Measurements from ENCODE around the gene LDB2. TPM values are rescaled to one million over a fixed set of nuclear protein-coding genes. Genes with fewer than 3 reads are reported as not detected.

Gene LDB2
- total RNA-seq, 1 donor from 2014 or later = 4.9 TPM

DNA sequence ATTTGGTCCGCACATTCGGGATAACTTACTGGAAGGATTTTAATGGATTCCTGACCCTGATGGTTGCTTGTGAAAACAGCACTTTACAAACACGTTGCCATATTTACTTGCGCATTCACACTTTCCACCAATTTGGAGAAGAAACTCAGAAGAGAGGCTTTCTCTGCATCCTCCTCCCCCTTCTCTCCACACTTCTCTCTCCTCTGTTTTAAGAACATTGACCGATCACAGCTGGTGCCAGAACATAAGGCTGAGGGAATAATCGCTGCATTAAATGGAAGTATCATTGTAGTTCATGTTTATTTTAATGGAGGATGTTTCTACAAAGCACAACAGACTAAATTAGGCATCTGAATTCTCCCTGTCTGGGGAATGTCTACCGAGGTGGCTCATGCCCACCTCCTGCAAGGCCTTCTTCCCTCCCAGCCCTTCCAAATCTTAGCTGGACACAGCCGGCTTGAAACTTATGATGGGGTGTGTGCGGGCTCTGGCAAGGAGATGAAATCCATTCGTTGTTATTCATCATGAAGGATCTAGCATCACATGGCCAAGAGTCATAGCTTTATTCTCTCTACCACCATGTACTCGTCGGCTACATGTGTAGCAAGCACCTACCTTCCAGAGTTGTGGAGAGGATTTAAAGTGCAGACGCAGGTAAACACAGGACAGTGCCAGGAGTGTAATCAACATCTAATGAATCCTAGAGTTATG lies 204.1 kb downstream of the LDB2 start:
- Histone ChIP-seq H4K20me1 (ENCODE audit: insufficient read depth, low read length) (no peaks in the 10 kb centered on the region), H3K4me3 (ENCODE audit: insufficient read depth, low read depth, low read length) (no peak overlapping the region), H3K79me2 (ENCODE audit: insufficient read depth, low read length) (no peaks in the 10 kb centered on the region), H3K9ac (ENCODE audit: low read length) (no peak overlapping the region), H3K4me2 (ENCODE audit: low read length) (no peak overlapping the region), H3K27me3 (ENCODE audit: insufficient read depth, low read length) (no peaks in the 10 kb centered on the region), H2AFZ (ENCODE audit: low read depth, low read length) (no peak overlapping the region), H3K9me3 (ENCODE audit: insufficient read depth, low read depth, low read length) (no peaks in the 10 kb centered on the region), H3K4me1 (ENCODE audit: insufficient read depth, low read length) (no peaks in the 10 kb centered on the region), H3K36me3 (ENCODE audit: insufficient read depth, low read length) (no peaks in the 10 kb centered on the region), H3K27ac (ENCODE audit: low read depth, low read length) (no peak overlapping the region)
- no peak for DNase-seq (ENCODE audit: low read depth)
- no peak for TF ChIP-seq CTCF (IDR thresholded peaks at IDR 0.05; ENCODE audit: insufficient read depth, low read depth, low read length)
- TF ChIP-seq EZH2 (IDR thresholded peaks at IDR 0.05; ENCODE audit: insufficient read depth, low read length) = no peak
- no peak overlapping the region for H3K27ac Mint-ChIP-seq (ENCODE audit: unreplicated experiment)
- H3K4me1 Mint-ChIP-seq (ENCODE audit: low read depth, unreplicated experiment) = peaks cover 13% of the 10 kb centered on the region
- no peaks in the 10 kb centered on the region for H3K27me3 Mint-ChIP-seq (ENCODE audit: low read depth, unreplicated experiment)
- no peaks in the 10 kb centered on the region for H3K9me3 Mint-ChIP-seq (ENCODE audit: unreplicated experiment)
- no peaks in the 10 kb centered on the region for H3K36me3 Mint-ChIP-seq (ENCODE audit: low read depth, unreplicated experiment)
- FAIRE-seq = peak; percentile 39
- no peak overlapping the region for H3K4me3 Mint-ChIP-seq (ENCODE audit: unreplicated experiment)

- Histone ChIP-seq H2AFZ (ENCODE audit: low read depth, low read length) (no peak overlapping the region), H3K9ac (ENCODE audit: low read length) (no peak overlapping the region), H3K79me2 (ENCODE audit: insufficient read depth, low read length) (no peaks in the 10 kb centered on the region), H3K4me1 (ENCODE audit: insufficient read depth, low read length) (no peaks in the 10 kb centered on the region), H3K4me2 (ENCODE audit: low read length) (no peak overlapping the region), H4K20me1 (ENCODE audit: insufficient read depth, low read length) (no peaks in the 10 kb centered on the region), H3K27me3 (ENCODE audit: insufficient read depth, low read length) (no peaks in the 10 kb centered on the region), H3K27ac (ENCODE audit: low read depth, low read length) (no peak overlapping the region), H3K9me3 (ENCODE audit: insufficient read depth, low read depth, low read length) (no peaks in the 10 kb centered on the region), H3K36me3 (ENCODE audit: insufficient read depth, low read length) (no peaks in the 10 kb centered on the region), H3K4me3 (ENCODE audit: insufficient read depth, low read depth, low read length) (no peak overlapping the region)
- Mint-ChIP-seq H3K36me3 (ENCODE audit: low read depth, unreplicated experiment) (no peaks in the 10 kb centered on the region), H3K27ac (ENCODE audit: unreplicated experiment) (no peak overlapping the region), H3K4me1 (ENCODE audit: low read depth, unreplicated experiment) (peaks cover 13% of the 10 kb centered on the region), H3K4me3 (ENCODE audit: unreplicated experiment) (no peak overlapping the region), H3K9me3 (ENCODE audit: unreplicated experiment) (no peaks in the 10 kb centered on the region), H3K27me3 (ENCODE audit: low read depth, unreplicated experiment) (no peaks in the 10 kb centered on the region)
- TF ChIP-seq EZH2 (IDR thresholded peaks at IDR 0.05; ENCODE audit: insufficient read depth, low read length) (no peak), CTCF (IDR thresholded peaks at IDR 0.05; ENCODE audit: insufficient read depth, low read depth, low read length) (no peak)
- DNase-seq (ENCODE audit: low read depth) (no peak), FAIRE-seq (no peak)
Observed at GRCh38 chr4:16693641-16694040, 204.8 kb downstream of the LDB2 start.

DNA sequence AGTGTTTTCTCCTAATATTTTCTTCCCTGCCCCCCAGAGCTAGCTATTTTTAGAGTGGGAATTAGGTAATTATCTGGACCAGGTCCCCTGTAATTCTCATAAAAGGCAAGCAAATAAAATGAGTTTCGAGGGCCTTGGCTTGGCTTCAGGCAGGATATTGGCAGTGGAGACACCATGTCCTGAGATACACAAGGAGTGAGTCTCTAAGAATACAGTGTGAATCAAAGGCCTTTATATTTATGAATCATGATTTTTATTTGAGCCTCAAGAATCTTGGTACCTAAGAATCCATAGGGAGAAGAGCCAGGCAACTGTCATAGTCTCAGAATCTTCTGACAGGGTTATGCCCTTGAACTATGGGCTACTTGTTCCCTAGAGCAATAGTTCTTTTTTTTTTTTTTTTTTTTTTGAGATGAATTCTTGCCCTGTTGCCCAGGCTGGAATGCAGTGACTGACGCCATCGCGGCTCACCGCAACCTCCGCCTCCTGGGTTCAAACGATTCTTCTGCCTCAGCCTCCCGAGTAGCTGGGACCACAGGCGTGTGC lies 205.4 kb downstream of the LDB2 start:
- FAIRE-seq = no peak
- no peaks in the 10 kb centered on the region for H3K27me3 Mint-ChIP-seq (ENCODE audit: low read depth, unreplicated experiment)
- H3K9me3 Mint-ChIP-seq (ENCODE audit: unreplicated experiment) = no peaks in the 10 kb centered on the region
- no peaks in the 10 kb centered on the region for H4K20me1 ChIP-seq (ENCODE audit: insufficient read depth, low read length)
- H3K4me1 ChIP-seq (ENCODE audit: insufficient read depth, low read length) = peaks cover 2% of the 10 kb centered on the region
- H3K27ac ChIP-seq (ENCODE audit: low read depth, low read length) = no peak overlapping the region
- TF ChIP-seq CTCF (IDR thresholded peaks at IDR 0.05; ENCODE audit: insufficient read depth, low read depth, low read length) (no peak), EZH2 (IDR thresholded peaks at IDR 0.05; ENCODE audit: insufficient read depth, low read length) (no peak)
- no peak overlapping the region for H3K4me2 ChIP-seq (ENCODE audit: low read length)
- no peaks in the 10 kb centered on the region for H3K9me3 ChIP-seq (ENCODE audit: insufficient read depth, low read depth, low read length)
- H3K4me1 Mint-ChIP-seq (ENCODE audit: low read depth, unreplicated experiment) = peaks cover 13% of the 10 kb centered on the region
- H3K36me3 Mint-ChIP-seq (ENCODE audit: low read depth, unreplicated experiment) = no peaks in the 10 kb centered on the region
- no peak overlapping the region for H2AFZ ChIP-seq (ENCODE audit: low read depth, low read length)
- peak overlapping the region; percentile 26 for H3K27ac Mint-ChIP-seq (ENCODE audit: unreplicated experiment)
- no peaks in the 10 kb centered on the region for H3K36me3 ChIP-seq (ENCODE audit: insufficient read depth, low read length)
- no peak overlapping the region for H3K4me3 ChIP-seq (ENCODE audit: insufficient read depth, low read depth, low read length)
- H3K4me3 Mint-ChIP-seq (ENCODE audit: unreplicated experiment) = no peak overlapping the region
- no peaks in the 10 kb centered on the region for H3K27me3 ChIP-seq (ENCODE audit: insufficient read depth, low read length)
- DNase-seq (ENCODE audit: low read depth) = no peak
- no peak overlapping the region for H3K9ac ChIP-seq (ENCODE audit: low read length)
- no peaks in the 10 kb centered on the region for H3K79me2 ChIP-seq (ENCODE audit: insufficient read depth, low read length)

Measured in astrocyte (in vitro differentiated cells and primary cell).